HAP-1 (cell line): ENCODE results near the gene HLA-DPB1.
A peak's percentile ranks its signal among the peaks of the same experiment; 100 is the strongest.

Experiments
- DNase-seq, 2 experiments: peaks; one replicate each; pipeline ENCODE4 v3.0.0-alpha.2; 2016 to 2020; ENCODE audit warnings: low spot score in 2 of 2
- H3K27me3 ChIP-seq: fragments of 250-450 bp; sonication (Bioruptor Pico); 2 replicates; pipeline ENCODE4 v1.5.1; 2020; ENCODE audit warnings: low read depth, mild to moderate bottlenecking, moderate library complexity
- H3K36me3 ChIP-seq: fragments of 250-450 bp; sonication (Bioruptor Pico); replicated peaks from 2 replicates; pipeline ENCODE4 v1.5.1; 2020; ENCODE audit warnings: mild to moderate bottlenecking
- H3K4me1 ChIP-seq: fragments of 250-450 bp; sonication (Bioruptor Pico); 2 replicates; pipeline ENCODE4 v1.5.1; 2020; ENCODE audit warnings: mild to moderate bottlenecking
- H3K4me3 ChIP-seq: fragments of 250-450 bp; sonication (Bioruptor Pico); 2 replicates; pipeline ENCODE4 v1.5.1; 2020; ENCODE audit warnings: mild to moderate bottlenecking, moderate library complexity
- H3K9me3 ChIP-seq: fragments of 250-450 bp; sonication (Bioruptor Pico); 2 replicates; pipeline ENCODE4 v1.5.1; 2020; ENCODE audit warnings: mild to moderate bottlenecking, moderate library complexity
- in situ Hi-C: fragments of 300-500 bp; cut with MboI; formaldehyde crosslinking; loops from 3 replicates; pipeline ENCODE4 v1.14.3; 2020; ENCODE audit warnings: low sequenced_read_pairs, inconsistent platforms, mixed read lengths

HLA-DPB1 gene

GRCh38 chr6:33078919-33079521, 3.2 kb downstream of the HLA-DPB1 start:
- Histone ChIP-seq H3K9me3 (no peaks in the 10 kb centered on the region), H3K27me3 (peaks cover 32% of the 10 kb centered on the region), H3K4me3 (no peak overlapping the region), H3K4me1 (no peaks in the 10 kb centered on the region), H3K36me3 (no peaks in the 10 kb centered on the region)
- DNase-seq = no peak
- in situ Hi-C loops = no loop called here

- no peak for DNase-seq
- H3K4me1 ChIP-seq = no peaks in the 10 kb centered on the region
These were observed 3.8 kb downstream of the HLA-DPB1 start for GRCh38 chr6:33079580-33079979.

GRCh38 chr6:33080127-33081089, 4.6 kb downstream of the HLA-DPB1 start:
- no peak for DNase-seq

More at GRCh38 chr6:33079580-33079979, 3.8 kb downstream of the HLA-DPB1 start:
- no peak overlapping the region for H3K4me3 ChIP-seq
- peaks cover 32% of the 10 kb centered on the region for H3K27me3 ChIP-seq
- in situ Hi-C loops = no loop called here
- no peaks in the 10 kb centered on the region for H3K36me3 ChIP-seq
- H3K9me3 ChIP-seq = no peaks in the 10 kb centered on the region

GRCh38 chr6:33081098-33081824, 5.5 kb downstream of the HLA-DPB1 start:
- no peaks in the 10 kb centered on the region for H3K36me3 ChIP-seq
- H3K27me3 ChIP-seq = peaks cover 21% of the 10 kb centered on the region
- H3K4me1 ChIP-seq = no peaks in the 10 kb centered on the region
- in situ Hi-C loops = loop anchor here (10.0 kb wide), 1 partner anchor 66 kb away; no protein-coding TSS in a partner anchor
- no peaks in the 10 kb centered on the region for H3K9me3 ChIP-seq
- H3K4me3 ChIP-seq = no peak overlapping the region
- DNase-seq = no peak

More at GRCh38 chr6:33080127-33081089, 4.6 kb downstream of the HLA-DPB1 start:
- Histone ChIP-seq H3K9me3 (no peaks in the 10 kb centered on the region), H3K4me3 (no peak overlapping the region), H3K4me1 (no peaks in the 10 kb centered on the region), H3K36me3 (no peaks in the 10 kb centered on the region), H3K27me3 (peaks cover 29% of the 10 kb centered on the region)
- in situ Hi-C loops = loop anchor here (10.0 kb wide), 1 partner anchor 66 kb away; no protein-coding TSS in a partner anchor

- Histone ChIP-seq H3K4me1 (no peaks in the 10 kb centered on the region), H3K27me3 (peaks cover 16% of the 10 kb centered on the region), H3K9me3 (no peaks in the 10 kb centered on the region), H3K4me3 (no peak overlapping the region), H3K36me3 (no peaks in the 10 kb centered on the region)
- DNase-seq = peak in 1 of 2 experiments; percentile 47
- in situ Hi-C loops = loop anchor here (10.0 kb wide), 1 partner anchor 68 kb away; no protein-coding TSS in a partner anchor
These were observed 6.9 kb downstream of the HLA-DPB1 start for GRCh38 chr6:33082702-33083101.

- H3K36me3 ChIP-seq = no peaks in the 10 kb centered on the region
- no peak overlapping the region for H3K4me3 ChIP-seq
- peaks cover 20% of the 10 kb centered on the region for H3K27me3 ChIP-seq
- in situ Hi-C loops = loop anchor here (10.0 kb wide), 1 partner anchor 71 kb away; no protein-coding TSS in a partner anchor
- no peaks in the 10 kb centered on the region for H3K4me1 ChIP-seq
- no peaks in the 10 kb centered on the region for H3K9me3 ChIP-seq
- DNase-seq = no peak
These were observed 9.8 kb downstream of the HLA-DPB1 start for GRCh38 chr6:33085627-33086026.

GRCh38 chr6:33088258-33088930, 12.6 kb downstream of the HLA-DPB1 start:
- peaks cover 21% of the 10 kb centered on the region for H3K27me3 ChIP-seq
- no peak for DNase-seq
- no peaks in the 10 kb centered on the region for H3K36me3 ChIP-seq
- in situ Hi-C loops = loop anchor here (10.0 kb wide), 1 partner anchor 74 kb away; no protein-coding TSS in a partner anchor
- H3K9me3 ChIP-seq = no peaks in the 10 kb centered on the region
- no peak overlapping the region for H3K4me3 ChIP-seq
- H3K4me1 ChIP-seq = no peaks in the 10 kb centered on the region

- no peak for DNase-seq
- H3K9me3 ChIP-seq = no peaks in the 10 kb centered on the region
- H3K36me3 ChIP-seq = no peaks in the 10 kb centered on the region
- H3K4me1 ChIP-seq = no peaks in the 10 kb centered on the region
- H3K27me3 ChIP-seq = peaks cover 25% of the 10 kb centered on the region
- in situ Hi-C loops = loop anchor here (10.0 kb wide), 1 partner anchor 74 kb away; no protein-coding TSS in a partner anchor
- H3K4me3 ChIP-seq = no peak overlapping the region
These were observed 13.3 kb downstream of the HLA-DPB1 start for GRCh38 chr6:33088931-33089620.

GRCh38 chr6:33091957-33092356, 16.2 kb downstream of the HLA-DPB1 start:
- DNase-seq = peak in 1 of 2 experiments; percentile 64
- in situ Hi-C loops = no loop called here
- H3K27me3 ChIP-seq = peaks cover 27% of the 10 kb centered on the region

GRCh38 chr6:33092385-33092784, 16.6 kb downstream of the HLA-DPB1 start:
- Histone ChIP-seq H3K4me1 (no peaks in the 10 kb centered on the region), H3K9me3 (no peaks in the 10 kb centered on the region), H3K36me3 (no peaks in the 10 kb centered on the region), H3K27me3 (peaks cover 25% of the 10 kb centered on the region), H3K4me3 (no peak overlapping the region)
- in situ Hi-C loops = no loop called here
- DNase-seq = no peak

More at GRCh38 chr6:33091957-33092356, 16.2 kb downstream of the HLA-DPB1 start:
- H3K9me3 ChIP-seq = no peaks in the 10 kb centered on the region
- H3K4me1 ChIP-seq = no peaks in the 10 kb centered on the region
- no peaks in the 10 kb centered on the region for H3K36me3 ChIP-seq
- no peak overlapping the region for H3K4me3 ChIP-seq

GRCh38 chr6:33093855-33094254, 18.1 kb downstream of the HLA-DPB1 start:
- Histone ChIP-seq H3K4me1 (no peaks in the 10 kb centered on the region), H3K36me3 (no peaks in the 10 kb centered on the region), H3K9me3 (peaks cover 3% of the 10 kb centered on the region), H3K4me3 (no peak overlapping the region), H3K27me3 (peaks cover 19% of the 10 kb centered on the region)
- DNase-seq = no peak
- in situ Hi-C loops = no loop called here

GRCh38 chr6:33095681-33096080, 19.9 kb downstream of the HLA-DPB1 start:
- Histone ChIP-seq H3K4me1 (no peaks in the 10 kb centered on the region), H3K9me3 (peaks cover 5% of the 10 kb centered on the region), H3K36me3 (no peaks in the 10 kb centered on the region), H3K27me3 (peaks cover 23% of the 10 kb centered on the region), H3K4me3 (no peak overlapping the region)
- no peak for DNase-seq
- in situ Hi-C loops = no loop called here
